Measurements from ENCODE around the gene CXCR1.

CXCR1 gene

DNA sequence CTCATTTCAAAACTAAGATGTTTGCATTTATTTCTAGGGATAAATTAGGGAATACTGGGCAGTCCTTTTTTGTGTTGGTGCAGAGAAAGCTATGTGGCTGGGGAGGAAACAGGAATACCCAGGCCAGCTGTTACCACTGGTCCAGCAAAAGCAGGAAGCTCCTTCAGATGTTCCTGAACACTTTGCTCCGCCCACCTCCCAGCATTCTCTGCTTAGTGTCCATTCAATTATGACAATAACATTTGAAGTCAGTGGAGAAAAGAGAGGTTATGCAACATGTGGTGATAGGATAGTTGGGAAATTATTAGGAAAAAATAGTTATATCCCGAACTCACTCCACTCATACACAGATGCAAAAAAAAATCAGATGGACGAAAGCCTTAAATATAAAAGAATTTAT, 28.1 kb upstream of the CXCR1 start:
- H3K27ac Mint-ChIP-seq: no peak overlapping the region
- H3K36me3 Mint-ChIP-seq (ENCODE audit: low read depth): no peaks in the 10 kb centered on the region
- no peak overlapping the region for H3K4me3 Mint-ChIP-seq
- no peaks in the 10 kb centered on the region for H3K9me3 Mint-ChIP-seq
- TF ChIP-seq, protein P1, sequence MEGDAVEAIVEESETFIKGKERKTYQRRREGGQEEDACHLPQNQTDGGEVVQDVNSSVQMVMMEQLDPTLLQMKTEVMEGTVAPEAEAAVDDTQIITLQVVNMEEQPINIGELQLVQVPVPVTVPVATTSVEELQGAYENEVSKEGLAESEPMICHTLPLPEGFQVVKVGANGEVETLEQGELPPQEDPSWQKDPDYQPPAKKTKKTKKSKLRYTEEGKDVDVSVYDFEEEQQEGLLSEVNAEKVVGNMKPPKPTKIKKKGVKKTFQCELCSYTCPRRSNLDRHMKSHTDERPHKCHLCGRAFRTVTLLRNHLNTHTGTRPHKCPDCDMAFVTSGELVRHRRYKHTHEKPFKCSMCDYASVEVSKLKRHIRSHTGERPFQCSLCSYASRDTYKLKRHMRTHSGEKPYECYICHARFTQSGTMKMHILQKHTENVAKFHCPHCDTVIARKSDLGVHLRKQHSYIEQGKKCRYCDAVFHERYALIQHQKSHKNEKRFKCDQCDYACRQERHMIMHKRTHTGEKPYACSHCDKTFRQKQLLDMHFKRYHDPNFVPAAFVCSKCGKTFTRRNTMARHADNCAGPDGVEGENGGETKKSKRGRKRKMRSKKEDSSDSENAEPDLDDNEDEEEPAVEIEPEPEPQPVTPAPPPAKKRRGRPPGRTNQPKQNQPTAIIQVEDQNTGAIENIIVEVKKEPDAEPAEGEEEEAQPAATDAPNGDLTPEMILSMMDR (IDR thresholded peaks at IDR 0.05; ENCODE audit: unreplicated experiment in 3 of 3): no peak
- H3K27me3 Mint-ChIP-seq (ENCODE audit: low read depth): peaks cover 3% of the 10 kb centered on the region
- no peaks in the 10 kb centered on the region for H3K4me1 Mint-ChIP-seq

DNA sequence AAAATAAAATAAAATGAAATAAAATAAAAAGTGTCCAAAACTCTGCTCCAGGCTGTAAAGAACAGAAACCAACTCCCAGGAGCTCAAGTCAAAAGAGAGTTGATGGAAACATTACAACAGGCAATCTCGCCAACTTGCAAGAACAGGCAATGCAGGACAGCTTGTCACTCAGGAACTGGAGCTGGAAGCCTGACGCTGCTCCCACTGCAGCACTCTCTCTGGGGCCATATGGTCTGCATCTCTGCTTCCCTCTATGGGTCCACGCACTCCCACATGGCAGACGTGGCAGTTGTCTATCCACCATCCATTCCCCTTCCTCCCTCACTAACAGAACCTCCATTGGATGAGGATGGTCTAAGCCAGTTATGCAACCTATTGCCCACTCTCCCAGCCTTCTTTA, 26.9 kb upstream of the CXCR1 start:
- H3K4me3 Mint-ChIP-seq: no peak overlapping the region

DNA sequence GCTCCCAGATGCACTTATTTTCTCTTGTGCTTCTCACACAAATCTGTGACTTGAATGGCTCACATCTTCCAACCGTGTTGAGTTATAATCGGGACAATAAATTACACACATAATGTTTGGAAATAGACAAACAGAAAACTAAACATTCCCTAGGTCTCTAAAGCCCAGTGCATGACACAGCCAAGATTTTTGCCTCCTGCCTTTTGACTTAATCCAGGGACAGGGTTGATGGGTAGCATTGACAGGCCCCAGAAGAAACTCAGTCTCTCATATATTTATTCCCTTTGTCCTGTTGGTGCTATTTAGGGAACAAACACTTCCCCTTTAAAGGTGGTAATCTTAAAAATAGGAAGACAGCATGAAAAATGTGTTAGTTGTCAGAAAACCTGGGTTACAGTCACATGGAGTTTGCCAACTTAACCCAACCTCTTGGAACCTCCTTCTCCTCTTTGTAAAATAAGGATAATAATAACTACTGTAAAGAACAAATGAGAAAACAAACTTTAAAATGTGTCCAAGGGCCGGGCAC, 26.2 kb upstream of the CXCR1 start:
- TF ChIP-seq, protein P1 (IDR thresholded peaks at IDR 0.05; ENCODE audit: unreplicated experiment in 3 of 3): no peak
- no peak overlapping the region for H3K27ac Mint-ChIP-seq
- H3K36me3 Mint-ChIP-seq (ENCODE audit: low read depth): no peaks in the 10 kb centered on the region
- peaks cover 2% of the 10 kb centered on the region for H3K4me1 Mint-ChIP-seq
- H3K27me3 Mint-ChIP-seq (ENCODE audit: low read depth): peaks cover 3% of the 10 kb centered on the region
- H3K4me3 Mint-ChIP-seq: no peak overlapping the region
- H3K9me3 Mint-ChIP-seq: no peaks in the 10 kb centered on the region

More for the DNA sequence above, 26.9 kb upstream of the CXCR1 start:
- H3K36me3 Mint-ChIP-seq (ENCODE audit: low read depth): no peaks in the 10 kb centered on the region
- H3K9me3 Mint-ChIP-seq: no peaks in the 10 kb centered on the region
- H3K27me3 Mint-ChIP-seq (ENCODE audit: low read depth): peaks cover 3% of the 10 kb centered on the region
- H3K4me1 Mint-ChIP-seq: no peaks in the 10 kb centered on the region
- TF ChIP-seq, protein P1 (IDR thresholded peaks at IDR 0.05; ENCODE audit: unreplicated experiment in 3 of 3): no peak
- no peak overlapping the region for H3K27ac Mint-ChIP-seq

GRCh38 chr2:218188528-218188927, 21.8 kb upstream of the CXCR1 start:
- TF ChIP-seq, protein P1 (IDR thresholded peaks at IDR 0.05; ENCODE audit: unreplicated experiment in 3 of 3): no peak
- no peak overlapping the region for H3K27ac Mint-ChIP-seq
- H3K4me3 Mint-ChIP-seq: no peak overlapping the region
- H3K9me3 Mint-ChIP-seq: no peaks in the 10 kb centered on the region
- peaks cover 16% of the 10 kb centered on the region for H3K4me1 Mint-ChIP-seq
- peaks cover 3% of the 10 kb centered on the region for H3K27me3 Mint-ChIP-seq (ENCODE audit: low read depth)
- no peaks in the 10 kb centered on the region for H3K36me3 Mint-ChIP-seq (ENCODE audit: low read depth)

- Mint-ChIP-seq H3K27me3 (ENCODE audit: low read depth) (peaks cover 8% of the 10 kb centered on the region), H3K9me3 (no peaks in the 10 kb centered on the region), H3K4me3 (no peak overlapping the region), H3K4me1 (peaks cover 16% of the 10 kb centered on the region), H3K27ac (peak overlapping the region in 2 of 3 experiments; percentile 5 to 39), H3K36me3 (ENCODE audit: low read depth) (no peaks in the 10 kb centered on the region)
- TF ChIP-seq, protein P1 (IDR thresholded peaks at IDR 0.05; ENCODE audit: unreplicated experiment in 3 of 3): no peak
Measured at GRCh38 chr2:218187296-218188015, 20.7 kb upstream of the CXCR1 start.

DNA sequence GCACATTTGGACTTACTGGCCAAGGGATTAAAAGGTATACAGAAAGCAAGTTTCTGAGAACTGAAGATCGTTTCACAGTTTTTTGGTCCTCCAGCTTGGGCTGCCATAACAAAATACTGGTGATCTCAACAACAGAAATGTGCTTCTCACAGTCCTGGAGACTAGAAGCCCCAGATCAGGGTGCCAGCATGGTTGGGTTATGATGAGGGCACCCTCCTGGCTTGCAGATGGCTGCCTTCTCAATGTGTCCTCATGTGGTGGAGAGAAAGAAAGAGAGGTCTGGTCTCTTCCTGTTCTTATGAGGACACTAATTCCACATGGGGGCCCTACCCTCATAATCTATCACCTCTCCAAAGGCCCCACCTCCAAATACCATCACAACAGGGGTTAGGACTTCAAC, 20.1 kb upstream of the CXCR1 start:
- Mint-ChIP-seq H3K4me3 (no peak overlapping the region), H3K27me3 (ENCODE audit: low read depth) (peaks cover 5% of the 10 kb centered on the region), H3K4me1 (peaks cover 16% of the 10 kb centered on the region), H3K9me3 (no peaks in the 10 kb centered on the region), H3K36me3 (ENCODE audit: low read depth) (no peaks in the 10 kb centered on the region), H3K27ac (peak overlapping the region in 2 of 3 experiments; percentile 5 to 39)
- TF ChIP-seq, protein P1 (IDR thresholded peaks at IDR 0.05; ENCODE audit: unreplicated experiment in 3 of 3): no peak

All from nephron (organoid).